HG03354 (cell line): ENCODE results near the gene RASAL3.
A peak's percentile ranks its signal among the peaks of the same experiment; 100 is the strongest.
"Not testable (repeated sequence)": the region's sequence is repeated elsewhere in the genome, so short reads cannot be mapped to it uniquely, and the experiment has no call there.

Experiments used
- ATAC-seq: cut with Tn5 transposase; IDR thresholded peaks from one replicate; pipeline ENCODE4 v1.9.1; 2021; ENCODE audit warnings: mild to moderate bottlenecking; ENCODE audit not compliant: unreplicated experiment, poor library complexity, severe bottlenecking

RASAL3 gene

DNA sequence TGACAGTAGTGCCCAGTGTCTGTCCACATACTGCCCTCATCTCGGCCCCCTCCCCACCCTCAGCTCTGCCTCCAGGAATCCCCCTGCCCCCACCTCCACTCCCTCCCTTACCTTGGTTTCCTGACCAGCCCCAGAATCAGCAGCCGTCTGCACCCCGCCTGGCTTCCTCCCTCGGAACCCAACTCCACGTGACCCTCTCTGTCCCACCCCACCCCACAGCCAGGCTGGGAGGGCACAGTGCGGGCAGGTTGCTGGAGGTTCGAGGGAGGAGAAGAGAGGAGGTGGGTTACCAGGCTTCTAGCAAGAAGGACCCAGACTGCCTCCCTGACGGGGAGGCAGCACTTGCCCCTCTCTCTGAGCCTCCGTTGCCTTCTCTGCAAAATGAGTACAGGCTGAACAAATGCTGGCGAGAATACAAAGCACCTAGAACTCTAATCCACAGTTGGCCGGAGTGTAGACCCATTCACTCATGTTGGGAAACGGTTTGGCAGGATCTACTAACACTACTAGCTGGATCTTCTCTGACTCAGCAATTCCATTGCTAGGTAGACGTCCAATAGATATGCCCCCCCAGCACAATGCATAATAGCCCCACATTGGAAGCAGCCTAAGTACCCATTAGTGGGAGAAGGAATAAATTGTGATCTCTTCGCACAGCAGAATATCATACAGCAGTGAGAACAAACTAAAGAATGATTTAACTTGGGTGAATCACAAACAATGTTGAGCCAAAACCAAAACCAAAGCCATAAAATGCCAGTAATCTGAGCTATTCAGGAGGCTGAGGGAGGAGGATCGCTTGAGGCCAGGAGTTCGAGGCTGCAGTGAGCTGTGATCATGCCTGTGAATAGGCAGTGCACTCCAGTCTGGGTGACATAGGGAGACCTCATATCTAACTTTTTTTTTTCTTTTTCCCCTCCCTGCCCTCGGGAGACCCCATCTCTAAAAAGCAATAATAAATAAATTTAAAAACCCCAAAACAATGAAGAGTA is at the start of gene RASAL3:
RASAL3 (minus strand) TSS at position 151 of the 992 bp plus-strand sequence. CDS start 186 bp downstream, outside the sequence.
- peak; percentile 42 for ATAC-seq

DNA sequence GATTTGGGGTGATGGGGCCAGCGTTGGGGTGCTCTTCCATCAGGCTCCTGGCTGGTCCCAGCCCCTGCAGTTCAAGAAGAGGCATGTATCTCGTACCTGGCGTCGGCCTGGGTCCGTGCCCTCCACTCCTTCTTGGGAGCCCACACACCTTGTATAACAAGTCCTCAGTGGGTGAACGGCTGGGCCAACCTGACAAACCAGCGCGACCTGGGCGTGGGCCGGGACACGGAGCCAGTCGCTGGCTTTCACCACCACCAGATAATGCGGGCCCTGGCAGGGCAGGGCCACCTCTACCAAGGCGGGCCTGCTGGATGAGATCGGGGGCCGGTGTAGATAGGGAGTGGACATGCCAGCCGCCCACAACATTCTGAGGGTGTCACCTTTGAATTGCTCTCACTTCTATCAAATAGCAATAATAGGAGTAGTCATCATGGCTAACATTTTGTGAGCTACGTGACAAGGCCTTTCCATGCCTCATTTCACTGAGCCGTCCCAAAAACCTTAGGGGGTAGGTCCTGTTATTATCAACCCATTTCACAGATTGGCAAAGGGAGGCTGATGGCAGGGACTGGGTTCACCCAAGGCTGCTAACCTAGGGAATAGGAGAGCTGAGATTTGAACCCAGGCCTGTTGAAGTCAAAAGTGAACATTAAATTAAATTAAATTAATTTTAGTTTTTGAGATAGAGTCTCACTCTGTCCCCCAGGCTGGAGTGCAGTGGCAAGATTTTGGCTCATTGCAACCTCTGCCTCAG is 47.5 kb upstream of the RASAL3 start:
- ATAC-seq = no peak

DNA sequence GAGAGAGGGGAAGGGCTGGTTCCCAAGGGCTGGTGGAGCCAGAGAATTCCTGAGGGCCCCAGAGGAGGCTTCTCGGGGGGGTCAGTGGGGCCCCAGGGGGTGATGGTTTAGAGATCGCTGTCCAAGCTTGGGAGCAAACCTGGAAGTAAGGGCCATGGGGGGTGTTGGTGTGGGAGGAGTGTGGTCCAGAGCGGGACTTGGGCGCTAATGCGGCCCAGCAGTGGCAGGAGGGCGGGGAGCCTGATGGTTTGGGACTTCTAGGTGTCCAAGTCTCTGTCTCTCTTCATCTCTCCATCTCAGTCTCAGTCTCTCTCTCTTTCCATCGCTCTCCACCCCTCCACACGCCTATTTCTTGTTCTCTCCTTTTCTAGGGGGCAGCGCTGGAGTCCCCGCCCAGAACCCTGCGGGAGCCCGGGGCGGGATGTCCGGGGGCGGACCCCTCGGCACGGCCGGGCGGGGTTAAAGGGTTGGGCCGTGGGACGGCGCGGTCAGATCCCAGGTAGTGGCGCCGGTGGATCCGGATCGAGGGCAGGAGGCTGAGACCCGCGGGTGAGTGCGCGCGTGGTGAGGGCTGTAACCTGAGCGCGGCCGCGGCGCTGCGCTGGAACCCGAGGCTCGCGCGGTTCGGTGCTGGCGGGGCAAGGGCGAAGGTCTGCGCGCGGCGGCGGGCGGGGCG is 43.8 kb upstream of the RASAL3 start, which contains the start of gene CYP4F22:
CYP4F22 (plus strand) TSS at position 491 of the 676 bp plus-strand sequence. CDS start 16,812 bp downstream, outside the sequence.
- no peak for ATAC-seq

- no peak for ATAC-seq
These were observed 43.0 kb upstream of the RASAL3 start for GRCh38 chr19:15507068-15508034.

- no peak for ATAC-seq
These were observed 41.8 kb upstream of the RASAL3 start for GRCh38 chr19:15506074-15506571.

- no peak for ATAC-seq
These were observed 37.9 kb upstream of the RASAL3 start for GRCh38 chr19:15502264-15502663.

- ATAC-seq = no peak
These were observed 37.3 kb upstream of the RASAL3 start for GRCh38 chr19:15501596-15501995.

GRCh38 chr19:15498910-15499309 is 34.6 kb upstream of the RASAL3 start:
- ATAC-seq = no peak

- no peak for ATAC-seq
These were observed 34.0 kb upstream of the RASAL3 start for GRCh38 chr19:15498156-15498858.

GRCh38 chr19:15495151-15495550 is 30.8 kb upstream of the RASAL3 start:
- ATAC-seq = no peak

DNA sequence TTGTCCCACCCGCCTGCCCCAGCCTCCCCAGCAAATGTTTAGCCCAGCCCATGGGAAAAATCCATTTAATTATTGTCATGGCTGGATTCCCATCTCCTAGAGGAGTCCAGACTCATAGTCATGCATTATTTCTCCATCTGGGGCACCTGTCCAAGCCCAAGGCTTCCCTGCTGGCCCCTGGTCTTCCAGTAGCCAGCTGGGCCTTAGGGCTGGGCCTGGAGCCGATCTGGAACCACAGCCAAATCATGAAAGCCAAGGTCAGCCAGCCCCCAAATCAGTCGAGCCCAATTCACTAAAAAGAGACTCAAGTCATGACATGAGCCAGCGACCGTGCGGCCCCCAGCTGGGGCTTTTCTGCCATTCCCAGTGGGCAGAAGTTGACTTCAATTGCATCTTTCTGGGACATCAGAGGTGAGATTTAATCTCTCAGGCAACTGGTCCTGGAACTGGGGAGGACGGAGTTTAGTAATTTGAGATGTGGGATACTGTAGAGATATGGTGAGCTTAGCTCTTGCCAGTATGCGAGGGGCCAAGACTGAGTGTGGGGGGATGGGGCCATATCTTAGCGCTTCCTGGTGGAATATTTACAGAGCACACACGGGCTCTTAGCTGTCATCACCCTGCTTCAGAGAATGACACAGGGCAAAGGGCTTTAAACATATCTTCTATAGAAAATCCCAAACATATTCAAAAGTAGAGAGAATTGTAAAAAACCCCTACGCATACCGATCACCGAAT is 24.3 kb upstream of the RASAL3 start:
- no peak for ATAC-seq

DNA sequence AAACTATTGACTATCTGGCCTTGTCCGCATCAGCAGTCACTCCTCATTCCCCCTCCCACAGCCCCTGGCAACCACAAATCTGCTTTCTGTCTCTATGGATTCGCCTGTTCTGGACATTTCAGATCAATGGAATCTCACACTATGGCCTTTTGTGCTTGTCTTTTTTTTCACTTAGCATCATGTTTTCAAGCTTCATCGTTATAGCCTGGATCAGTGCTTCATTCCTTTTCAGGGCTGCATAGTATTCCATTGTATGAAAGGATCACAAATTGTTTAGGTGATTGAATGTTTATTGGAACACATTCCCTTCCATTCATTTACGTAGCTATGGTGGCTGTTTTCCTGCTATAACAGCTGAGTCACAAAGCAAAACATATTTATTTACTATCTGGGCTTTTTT is 22.7 kb upstream of the RASAL3 start:
- no peak for ATAC-seq

GRCh38 chr19:15485768-15486167 is 21.4 kb upstream of the RASAL3 start:
- ATAC-seq = not testable (repeated sequence)

DNA sequence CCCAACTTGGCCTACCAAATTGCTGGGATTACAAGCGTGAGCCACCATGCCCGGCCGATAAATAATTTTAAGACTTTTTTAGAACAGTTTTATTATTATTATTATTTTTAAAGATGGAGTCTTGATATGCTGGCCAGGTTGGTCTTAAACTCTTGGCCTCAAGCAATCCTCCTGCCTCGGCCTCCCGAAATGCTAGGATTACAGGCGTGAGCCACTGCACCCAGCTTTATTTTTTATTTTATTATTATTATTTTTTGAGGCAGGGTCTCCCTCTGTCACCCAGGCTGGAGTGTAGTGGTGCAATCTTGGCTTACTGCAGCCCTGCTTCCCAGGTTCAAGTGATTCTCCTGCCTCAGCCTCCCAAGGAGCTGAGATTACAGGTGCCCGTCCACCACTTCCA is 16.7 kb upstream of the RASAL3 start:
- ATAC-seq = not testable (repeated sequence)

- no peak for ATAC-seq
These were observed 15.3 kb upstream of the RASAL3 start, which contains the start of gene PGLYRP2 for GRCh38 chr19:15479391-15480345. TSS of gene PGLYRP2 (minus strand) at chr19:15479501. CDS start at chr19:15479371, 130 bp downstream.

DNA sequence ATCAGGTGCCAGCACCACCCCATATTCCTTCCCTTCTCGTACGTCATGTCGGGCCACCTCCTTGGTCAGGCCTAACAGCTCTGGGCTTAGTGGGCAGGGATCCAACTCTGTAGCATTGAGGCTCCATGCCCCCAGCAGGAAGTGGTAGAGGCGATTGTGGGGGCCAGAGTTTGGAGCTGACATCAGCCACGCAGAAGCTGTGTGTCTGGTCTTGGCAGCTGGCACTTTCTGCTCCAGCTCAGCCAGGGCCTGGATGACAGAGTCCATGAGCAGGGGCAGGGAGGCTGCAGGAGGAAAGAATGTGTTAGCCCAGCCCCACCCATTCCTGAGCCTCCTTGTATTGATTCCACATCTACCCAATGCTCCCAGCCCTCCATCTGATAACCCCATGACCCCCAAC is 12.0 kb upstream of the RASAL3 start:
- no peak for ATAC-seq
